ENCODE measurements around the gene CLEC10A.

DNA sequence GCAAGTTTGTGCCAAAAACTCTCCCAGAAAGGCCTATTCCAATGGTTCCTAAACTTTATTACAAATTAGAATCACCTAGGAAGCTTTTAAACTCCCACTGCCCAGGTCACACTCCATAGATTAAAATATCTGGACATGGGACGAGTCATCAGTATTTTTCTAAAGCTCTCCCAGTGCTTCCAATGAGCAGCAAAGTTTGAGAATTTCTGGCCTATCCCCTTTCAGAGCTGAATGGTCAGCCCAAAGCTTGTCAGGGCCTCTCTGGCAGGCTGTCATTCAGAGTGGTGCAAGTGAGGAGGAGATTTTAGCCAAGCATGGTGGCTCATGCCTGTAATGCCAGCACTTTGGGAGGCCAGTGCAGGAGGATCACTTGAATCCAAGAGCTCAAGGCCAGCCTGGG lies 54.8 kb downstream of the CLEC10A start:
- TF ChIP-seq POLR2A (IDR thresholded peaks at IDR 0.05) = no peak
- TF ChIP-seq, protein P1, sequence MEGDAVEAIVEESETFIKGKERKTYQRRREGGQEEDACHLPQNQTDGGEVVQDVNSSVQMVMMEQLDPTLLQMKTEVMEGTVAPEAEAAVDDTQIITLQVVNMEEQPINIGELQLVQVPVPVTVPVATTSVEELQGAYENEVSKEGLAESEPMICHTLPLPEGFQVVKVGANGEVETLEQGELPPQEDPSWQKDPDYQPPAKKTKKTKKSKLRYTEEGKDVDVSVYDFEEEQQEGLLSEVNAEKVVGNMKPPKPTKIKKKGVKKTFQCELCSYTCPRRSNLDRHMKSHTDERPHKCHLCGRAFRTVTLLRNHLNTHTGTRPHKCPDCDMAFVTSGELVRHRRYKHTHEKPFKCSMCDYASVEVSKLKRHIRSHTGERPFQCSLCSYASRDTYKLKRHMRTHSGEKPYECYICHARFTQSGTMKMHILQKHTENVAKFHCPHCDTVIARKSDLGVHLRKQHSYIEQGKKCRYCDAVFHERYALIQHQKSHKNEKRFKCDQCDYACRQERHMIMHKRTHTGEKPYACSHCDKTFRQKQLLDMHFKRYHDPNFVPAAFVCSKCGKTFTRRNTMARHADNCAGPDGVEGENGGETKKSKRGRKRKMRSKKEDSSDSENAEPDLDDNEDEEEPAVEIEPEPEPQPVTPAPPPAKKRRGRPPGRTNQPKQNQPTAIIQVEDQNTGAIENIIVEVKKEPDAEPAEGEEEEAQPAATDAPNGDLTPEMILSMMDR (IDR thresholded peaks at IDR 0.05) = no peak
- no peak for TF ChIP-seq POLR2AphosphoS5 (IDR thresholded peaks at IDR 0.05)
- no peak for TF ChIP-seq EP300 (IDR thresholded peaks at IDR 0.05; ENCODE audit: low read depth)

All from transverse colon (tissue), 4 donors.